WTC11 (cell line): ENCODE data around the gene NEAT1. TPM values are rescaled to one million over a fixed set of nuclear protein-coding genes. Genes with fewer than 3 reads are reported as not detected.

Experiments used
- ATAC-seq: fragments of 200-7000 bp; cut with Tn5 transposase; 2 replicates; pipeline ENCODE4 v1.10.0; 2021; ENCODE audit warnings: mild to moderate bottlenecking, moderate library complexity
- CTCF ChIA-PET: fragments of 300-600 bp; sonication (Branson Sonifier 250); formaldehyde crosslinking; loops from one replicate; lab custom pipeline; 2021; ENCODE audit warnings: antibody characterized with exemption; lab: Charles Lee
- POLR2A ChIA-PET: fragments of 350-600 bp; sonication (Branson Sonifier 250); formaldehyde crosslinking; loops from one replicate; lab custom pipeline; 2021; ENCODE audit warnings: antibody characterized with exemption; lab: Charles Lee
- DNase-seq: peaks from one replicate; pipeline ENCODE4 v3.0.0; 2021; ENCODE audit warnings: low spot score
- H3K27ac Mint-ChIP-seq: 2 replicates; pipeline ENCODE4 v1.8.0; 2021; ENCODE audit warnings: mixed read lengths
- H3K27me3 Mint-ChIP-seq: 2 replicates; pipeline ENCODE4 v1.8.0; 2021; ENCODE audit warnings: low read depth, mild to moderate bottlenecking, moderate library complexity, mixed read lengths
- H3K36me3 Mint-ChIP-seq: 2 replicates; pipeline ENCODE4 v1.8.0; 2021; ENCODE audit warnings: mixed read lengths
- H3K4me1 Mint-ChIP-seq: 2 replicates; pipeline ENCODE4 v1.8.0; 2022; ENCODE audit warnings: mixed read lengths
- H3K4me3 Mint-ChIP-seq: 2 replicates; pipeline ENCODE4 v1.8.0; 2021; ENCODE audit warnings: mild to moderate bottlenecking, moderate library complexity, mixed read lengths
- H3K9me3 Mint-ChIP-seq: 2 replicates; pipeline ENCODE4 v1.8.0; 2021; ENCODE audit warnings: mixed read lengths
- ARID4B ChIP-seq: sonication (generic); formaldehyde crosslinking; IDR thresholded peaks from 2 replicates; pipeline ENCODE4 v1.8.0; 2023; ENCODE audit warnings: missing genetic modification reagents, mild to moderate bottlenecking, borderline replicate concordance
- ATF1 ChIP-seq: sonication (generic); formaldehyde crosslinking; IDR thresholded peaks from 2 replicates; pipeline ENCODE4 v1.8.1; 2023; ENCODE audit warnings: mild to moderate bottlenecking, moderate library complexity, missing genetic modification reagents
- CREB1 ChIP-seq: sonication (generic); formaldehyde crosslinking; IDR thresholded peaks from 2 replicates; pipeline ENCODE4 v1.8.0; 2023; ENCODE audit warnings: mild to moderate bottlenecking, missing genetic modification reagents
- CTCF ChIP-seq: fragments of 200-600 bp; IDR thresholded peaks from 2 replicates; pipeline ENCODE4 v1.8.0; 2022; ENCODE audit warnings: antibody characterized with exemption
- E2F1 ChIP-seq: sonication (generic); formaldehyde crosslinking; IDR thresholded peaks from 2 replicates; pipeline ENCODE4 v1.8.0; 2022; ENCODE audit warnings: mild to moderate bottlenecking, missing genetic modification reagents
- EMX1 ChIP-seq: fragments of 250-450 bp; sonication (Bioruptor Pico); IDR thresholded peaks from 2 replicates; pipeline ENCODE4 v1.8.0; 2021; ENCODE audit warnings: mild to moderate bottlenecking
- ESRRA ChIP-seq: sonication (generic); formaldehyde crosslinking; IDR thresholded peaks from 2 replicates; pipeline ENCODE4 v1.8.1; 2022; ENCODE audit warnings: mild to moderate bottlenecking, missing genetic modification reagents, borderline replicate concordance
- HMGXB4 ChIP-seq: sonication (generic); formaldehyde crosslinking; IDR thresholded peaks from 2 replicates; pipeline ENCODE4 v1.8.1; 2023; ENCODE audit warnings: mild to moderate bottlenecking, moderate library complexity, missing genetic modification reagents
- NR2C2 ChIP-seq: sonication (generic); formaldehyde crosslinking; IDR thresholded peaks from 2 replicates; pipeline ENCODE4 v1.8.0; 2022; ENCODE audit warnings: mild to moderate bottlenecking, missing genetic modification reagents
- PRDM15 ChIP-seq: sonication (generic); formaldehyde crosslinking; IDR thresholded peaks from 2 replicates; pipeline ENCODE4 v1.8.0; 2022; ENCODE audit warnings: missing genetic modification reagents
- RELA ChIP-seq: sonication (generic); formaldehyde crosslinking; IDR thresholded peaks from 2 replicates; pipeline ENCODE4 v1.8.1; 2022; ENCODE audit warnings: missing genetic modification reagents, mild to moderate bottlenecking, borderline replicate concordance
- RORB ChIP-seq: fragments of 250-450 bp; sonication (Bioruptor Pico); IDR thresholded peaks from 2 replicates; pipeline ENCODE4 v1.9.0; 2021; ENCODE audit warnings: mild to moderate bottlenecking
- SMAD3 ChIP-seq: sonication (generic); formaldehyde crosslinking; IDR thresholded peaks from 2 replicates; pipeline ENCODE4 v1.8.0; 2022; ENCODE audit warnings: missing genetic modification reagents, mild to moderate bottlenecking, borderline replicate concordance
- SP1 ChIP-seq: sonication (generic); formaldehyde crosslinking; conservative IDR thresholded peaks from 2 replicates; pipeline ENCODE4 v1.8.1; 2022; ENCODE audit warnings: missing genetic modification reagents
- TCF7 ChIP-seq: sonication (generic); formaldehyde crosslinking; IDR thresholded peaks from 2 replicates; pipeline ENCODE4 v1.8.0; 2022; ENCODE audit warnings: mild to moderate bottlenecking, low read depth, missing genetic modification reagents, moderate library complexity
- TEAD4 ChIP-seq: sonication (generic); formaldehyde crosslinking; IDR thresholded peaks from 2 replicates; pipeline ENCODE4 v1.8.0; 2022; ENCODE audit warnings: mild to moderate bottlenecking, missing genetic modification reagents
- TP53 ChIP-seq: sonication (generic); formaldehyde crosslinking; IDR thresholded peaks from 2 replicates; pipeline ENCODE4 v1.8.1; 2023; ENCODE audit warnings: mild to moderate bottlenecking, missing genetic modification reagents
- ZNF138 ChIP-seq: sonication (generic); formaldehyde crosslinking; conservative IDR thresholded peaks from 2 replicates; pipeline ENCODE4 v1.8.1; 2022; ENCODE audit warnings: mild to moderate bottlenecking, moderate library complexity, missing genetic modification reagents
- ZNF219 ChIP-seq: sonication (generic); formaldehyde crosslinking; IDR thresholded peaks from 2 replicates; pipeline ENCODE4 v1.8.0; 2023; ENCODE audit warnings: missing genetic modification reagents, mild to moderate bottlenecking, borderline replicate concordance
- ZNF423 ChIP-seq: fragments of 250-450 bp; sonication (Bioruptor Pico); IDR thresholded peaks from 2 replicates; pipeline ENCODE4 v2.1.2; 2022; ENCODE audit warnings: mild to moderate bottlenecking, moderate library complexity
- ZSCAN18 ChIP-seq: fragments of 250-450 bp; sonication (Bioruptor Pico); IDR thresholded peaks from 2 replicates; pipeline ENCODE4 v2.1.2; 2022; ENCODE audit warnings: mild to moderate bottlenecking, moderate library complexity
- total RNA-seq: library from RNA; stranded (reverse); gene quantifications from 3 replicates; pipeline ENCODE4 v1.2.3, GENCODE V29; 2021

NEAT1 gene
- total RNA-seq, 1 experiment from 2014 or later, result 38.1 TPM

- POLR2A ChIA-PET, result no interaction called here
- CTCF ChIA-PET, result interaction anchor here (0.5 to 3.0 kb wide), 2 partner anchors 16 to 112 kb away, joined by 6 to 10 read pairs; no protein-coding TSS in a partner anchor
- H3K27ac Mint-ChIP-seq, result no peak overlapping the region
- H3K4me1 Mint-ChIP-seq, result peaks cover 10% of the 10 kb centered on the region
- DNase-seq (no peak), ATAC-seq (no peak)
- TF ChIP-seq TCF7 (CRISPR knock-in tag) (no peak), TEAD4 (CRISPR knock-in tag) (no peak), RELA (CRISPR knock-in tag) (no peak), ZNF219 (CRISPR knock-in tag) (no peak), ESRRA (no peak), ZSCAN18 (no peak), ATF1 (CRISPR knock-in tag) (no peak), CREB1 (CRISPR knock-in tag) (no peak), E2F1 (CRISPR knock-in tag) (no peak), SMAD3 (CRISPR knock-in tag) (no peak), ARID4B (CRISPR knock-in tag) (no peak), NR2C2 (CRISPR knock-in tag) (no peak), HMGXB4 (CRISPR knock-in tag) (no peak)
- no peak overlapping the region for H3K4me3 Mint-ChIP-seq
- H3K27me3 Mint-ChIP-seq, result no peaks in the 10 kb centered on the region
- no peaks in the 10 kb centered on the region for H3K9me3 Mint-ChIP-seq
- peaks cover 8% of the 10 kb centered on the region for H3K36me3 Mint-ChIP-seq
These were observed 22.8 kb upstream of the NEAT1 start for GRCh38 chr11:65399845-65400244.

- H3K27ac Mint-ChIP-seq, result peak overlapping the region; percentile 41; the same call in 1 of the 2 replicates
- ChIA-PET CTCF (interaction anchor here (1.7 to 3.0 kb wide), 2 partner anchors 15 to 69 kb away, joined by 9 to 10 read pairs; no protein-coding TSS in a partner anchor), POLR2A (no interaction called here)
- H3K36me3 Mint-ChIP-seq, result peaks cover 11% of the 10 kb centered on the region
- H3K4me3 Mint-ChIP-seq, result no peak overlapping the region
- ATAC-seq (no peak), DNase-seq (no peak)
- H3K9me3 Mint-ChIP-seq, result no peaks in the 10 kb centered on the region
- H3K4me1 Mint-ChIP-seq, result peaks cover 10% of the 10 kb centered on the region
- H3K27me3 Mint-ChIP-seq, result no peaks in the 10 kb centered on the region
- TF ChIP-seq EMX1 (CRISPR knock-in tag) (no peak), CTCF (no peak), ESRRA (no peak), PRDM15 (CRISPR knock-in tag) (no peak), ZNF138 (CRISPR knock-in tag) (no peak), RORB (no peak), TP53 (CRISPR knock-in tag) (no peak), SP1 (CRISPR knock-in tag) (no peak), ZNF423 (CRISPR knock-in tag) (no peak)
These were observed 22.1 kb upstream of the NEAT1 start for GRCh38 chr11:65400307-65401072.
